ENCODE measurements around the gene POLR2I.

The POLR2I gene

DNA sequence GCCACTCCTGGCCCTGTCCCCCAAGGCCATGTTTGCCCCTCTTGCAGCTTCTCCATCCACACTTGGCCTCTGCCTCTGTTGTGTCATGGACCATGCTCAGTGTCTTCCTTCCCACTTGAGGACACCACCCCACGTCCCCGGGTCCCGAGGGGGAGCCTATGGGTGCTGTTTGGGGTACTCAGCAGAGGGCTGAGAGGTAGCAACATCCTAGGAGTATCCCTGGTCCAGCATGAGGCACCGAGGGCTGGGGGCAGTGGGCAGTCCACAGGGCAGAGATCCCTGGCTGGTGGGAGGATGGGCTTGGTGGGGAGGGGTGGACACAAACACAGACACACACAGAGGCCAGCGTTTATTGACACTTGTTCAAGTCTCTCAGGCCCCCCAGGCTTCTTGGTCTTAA lies 35.9 kb upstream of the POLR2I start:
- Histone ChIP-seq H3K4me3 (no peak overlapping the region), H3K9me3 (ENCODE audit: low read depth, low read length) (no peaks in the 10 kb centered on the region), H3K9ac (ENCODE audit: insufficient read length) (no peak overlapping the region), H3K27ac (no peak overlapping the region), H3K36me3 (ENCODE audit: insufficient read depth, low read length) (peaks cover 29% of the 10 kb centered on the region)
- DNase-seq (ENCODE audit: low read depth, low spot score), result no peak
- TF ChIP-seq EZH2 (IDR thresholded peaks at IDR 0.05), result no peak
- no peak for TF ChIP-seq FOXP2 (optimal IDR thresholded peaks at IDR 0.05; ENCODE audit: control extremely low read depth, extremely low read length, insufficient read depth)
- TF ChIP-seq POLR2AphosphoS5 (IDR thresholded peaks at IDR 0.05; ENCODE audit: borderline replicate concordance, low read depth, low read length), result no peak

DNA sequence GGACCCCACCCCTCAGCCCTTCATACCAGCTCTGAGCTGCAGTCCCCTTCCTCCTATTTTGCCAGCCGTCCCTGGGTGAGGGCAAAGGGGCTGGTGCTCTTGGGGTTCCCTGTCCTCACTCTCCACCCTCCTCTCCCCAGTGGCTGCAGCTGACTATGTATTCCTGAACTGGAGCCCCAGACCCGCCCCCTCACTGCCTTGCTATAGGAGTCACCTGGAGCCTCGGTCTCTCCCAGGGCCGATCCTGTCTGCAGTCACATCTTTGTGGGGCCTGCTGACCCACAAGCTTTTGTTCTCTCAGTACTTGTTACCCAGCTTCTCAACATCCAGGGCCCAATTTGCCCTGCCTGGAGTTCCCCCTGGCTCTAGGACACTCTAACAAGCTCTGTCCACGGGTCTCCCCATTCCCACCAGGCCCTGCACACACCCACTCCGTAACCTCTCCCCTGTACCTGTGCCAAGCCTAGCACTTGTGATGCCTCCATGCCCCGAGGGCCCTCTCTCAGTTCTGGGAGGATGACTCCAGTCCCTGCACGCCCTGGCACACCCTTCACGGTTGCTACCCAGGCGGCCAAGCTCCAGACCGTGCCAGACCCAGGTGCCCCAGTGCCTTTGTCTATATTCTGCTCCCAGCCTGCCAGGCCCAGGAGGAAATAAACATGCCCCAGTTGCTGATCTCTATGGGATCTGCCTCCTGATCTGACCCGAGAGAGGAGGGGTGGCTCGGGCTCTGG lies 35.2 kb upstream of the POLR2I start:
- no peak overlapping the region for H3K4me3 ChIP-seq
- TF ChIP-seq FOXP2 (optimal IDR thresholded peaks at IDR 0.05; ENCODE audit: control extremely low read depth, extremely low read length, insufficient read depth), result no peak
- no peak for TF ChIP-seq POLR2AphosphoS5 (IDR thresholded peaks at IDR 0.05; ENCODE audit: borderline replicate concordance, low read depth, low read length)
- no peak for TF ChIP-seq EZH2 (IDR thresholded peaks at IDR 0.05)
- H3K9ac ChIP-seq (ENCODE audit: insufficient read length), result no peak overlapping the region
- no peak overlapping the region for H3K27ac ChIP-seq
- no peak for DNase-seq (ENCODE audit: low read depth, low spot score)
- no peaks in the 10 kb centered on the region for H3K9me3 ChIP-seq (ENCODE audit: low read depth, low read length)
- H3K36me3 ChIP-seq (ENCODE audit: insufficient read depth, low read length), result peaks cover 34% of the 10 kb centered on the region

DNA sequence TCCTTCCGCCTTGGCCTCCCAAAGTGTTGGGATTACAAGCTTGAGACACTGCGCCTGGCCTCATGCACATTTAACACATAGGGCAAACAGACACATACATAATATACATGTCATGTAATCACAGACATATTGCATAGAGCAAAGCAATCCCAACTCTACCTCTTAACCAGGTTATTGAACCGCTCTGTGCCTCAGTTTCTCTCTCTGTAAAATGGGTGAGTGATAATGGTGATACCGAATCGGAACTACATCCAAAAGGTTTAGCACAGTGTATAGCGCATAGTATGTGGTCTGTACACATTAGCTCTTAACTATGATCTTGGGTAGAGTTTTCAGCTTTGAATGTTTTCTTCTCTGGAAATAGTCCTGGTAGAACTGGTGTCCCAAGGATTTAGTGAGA lies 29.9 kb upstream of the POLR2I start:
- DNase-seq (ENCODE audit: low read depth, low spot score), result no peak
- Histone ChIP-seq H3K4me3 (no peak overlapping the region), H3K9ac (ENCODE audit: insufficient read length) (no peak overlapping the region), H3K27ac (no peak overlapping the region), H3K36me3 (ENCODE audit: insufficient read depth, low read length) (peaks cover 48% of the 10 kb centered on the region), H3K9me3 (ENCODE audit: low read depth, low read length) (no peaks in the 10 kb centered on the region)
- TF ChIP-seq FOXP2 (optimal IDR thresholded peaks at IDR 0.05; ENCODE audit: control extremely low read depth, extremely low read length, insufficient read depth) (no peak), POLR2AphosphoS5 (IDR thresholded peaks at IDR 0.05; ENCODE audit: borderline replicate concordance, low read depth, low read length) (no peak), EZH2 (IDR thresholded peaks at IDR 0.05) (no peak)

DNA sequence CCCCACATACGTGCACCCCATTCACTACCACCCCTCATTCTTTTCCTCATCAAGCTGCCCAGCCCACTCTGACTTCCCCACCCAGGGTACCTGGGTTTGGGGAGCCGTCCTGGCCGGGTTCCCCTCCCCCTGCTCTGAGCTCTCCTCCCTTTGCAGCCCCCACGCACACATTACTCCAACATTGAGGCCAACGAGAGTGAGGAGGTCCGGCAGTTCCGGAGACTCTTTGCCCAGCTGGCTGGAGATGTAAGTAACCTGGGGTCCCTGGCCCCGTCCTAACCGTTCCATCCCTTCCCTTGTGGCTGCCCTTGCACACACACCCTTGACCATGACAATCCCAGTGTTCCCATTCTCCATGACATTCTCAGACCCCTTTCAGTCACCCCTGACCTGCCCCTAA lies 27.8 kb upstream of the POLR2I start:
- H3K36me3 ChIP-seq (ENCODE audit: insufficient read depth, low read length), result peaks cover 40% of the 10 kb centered on the region
- no peak overlapping the region for H3K9ac ChIP-seq (ENCODE audit: insufficient read length)
- H3K27ac ChIP-seq, result no peak overlapping the region
- no peak overlapping the region for H3K4me3 ChIP-seq
- TF ChIP-seq POLR2AphosphoS5 (IDR thresholded peaks at IDR 0.05; ENCODE audit: borderline replicate concordance, low read depth, low read length), result no peak
- TF ChIP-seq FOXP2 (optimal IDR thresholded peaks at IDR 0.05; ENCODE audit: control extremely low read depth, extremely low read length, insufficient read depth), result no peak
- TF ChIP-seq EZH2 (IDR thresholded peaks at IDR 0.05), result no peak
- no peak for DNase-seq (ENCODE audit: low read depth, low spot score)
- H3K9me3 ChIP-seq (ENCODE audit: low read depth, low read length), result no peaks in the 10 kb centered on the region

DNA sequence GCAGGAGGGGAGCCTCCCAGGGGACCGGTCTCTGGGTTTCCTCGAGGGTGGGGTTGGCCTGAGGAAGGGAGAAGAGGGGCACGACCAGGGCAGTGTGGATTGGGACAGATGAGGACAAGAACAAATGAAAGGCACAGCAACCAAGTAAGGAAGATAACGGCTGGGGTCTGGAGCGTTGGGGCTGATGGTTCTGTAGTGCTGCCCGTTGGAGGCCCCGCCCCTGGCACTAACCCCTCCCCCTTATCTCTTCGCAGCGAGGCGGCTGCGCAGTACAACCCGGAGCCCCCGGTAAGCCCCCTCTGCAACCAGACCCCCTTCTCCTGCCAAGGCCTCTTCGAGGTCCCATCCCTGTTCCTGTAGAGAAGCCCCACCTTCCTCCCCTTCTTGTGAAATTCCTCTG lies 27.4 kb upstream of the POLR2I start:
- Histone ChIP-seq H3K4me3 (no peak overlapping the region), H3K36me3 (ENCODE audit: insufficient read depth, low read length) (peaks cover 38% of the 10 kb centered on the region), H3K9me3 (ENCODE audit: low read depth, low read length) (no peaks in the 10 kb centered on the region), H3K9ac (ENCODE audit: insufficient read length) (no peak overlapping the region), H3K27ac (no peak overlapping the region)
- no peak for DNase-seq (ENCODE audit: low read depth, low spot score)
- TF ChIP-seq FOXP2 (optimal IDR thresholded peaks at IDR 0.05; ENCODE audit: control extremely low read depth, extremely low read length, insufficient read depth) (no peak), EZH2 (IDR thresholded peaks at IDR 0.05) (no peak), POLR2AphosphoS5 (IDR thresholded peaks at IDR 0.05; ENCODE audit: borderline replicate concordance, low read depth, low read length) (no peak)

DNA sequence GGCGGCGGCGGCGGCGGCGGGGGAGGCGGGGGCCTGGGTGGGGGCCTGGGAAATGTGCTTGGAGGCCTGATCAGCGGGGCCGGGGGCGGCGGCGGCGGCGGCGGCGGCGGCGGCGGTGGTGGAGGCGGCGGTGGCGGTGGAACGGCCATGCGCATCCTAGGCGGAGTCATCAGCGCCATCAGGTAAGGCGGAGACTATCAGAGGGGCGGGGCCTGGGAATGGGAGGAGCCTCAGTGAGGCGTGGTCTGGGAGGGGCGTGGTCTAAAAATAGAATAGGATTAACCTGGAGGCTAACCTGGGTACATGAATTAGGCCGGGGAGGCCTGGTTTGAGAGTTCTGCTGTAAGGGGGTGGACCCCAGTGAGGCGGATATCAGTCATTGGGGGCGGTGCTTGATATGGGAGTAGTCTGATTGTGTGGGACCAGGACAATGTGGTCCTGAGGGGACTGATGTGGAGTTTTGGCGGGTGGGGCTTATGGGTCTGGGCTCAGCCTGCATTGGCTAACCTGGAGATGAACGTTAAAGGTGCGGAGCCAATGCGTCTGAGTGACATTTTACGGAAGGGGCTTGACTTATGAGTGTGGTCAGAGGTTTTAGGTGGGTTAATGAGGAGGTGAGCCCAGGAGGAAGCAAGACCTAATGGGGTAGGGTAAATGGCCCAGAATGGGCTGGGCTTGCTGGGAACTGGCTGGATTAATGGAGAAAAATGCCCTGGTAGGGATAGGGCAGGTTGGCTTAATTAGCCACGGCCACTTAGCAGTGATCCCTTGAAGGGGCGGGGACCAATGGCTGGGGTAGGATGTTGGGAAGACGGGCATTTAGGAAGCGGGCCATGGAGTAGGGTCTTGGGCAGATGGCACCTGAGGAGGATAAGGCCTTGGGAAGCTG lies 26.6 kb upstream of the POLR2I start:
- H3K36me3 ChIP-seq (ENCODE audit: insufficient read depth, low read length), result peaks cover 30% of the 10 kb centered on the region
- no peaks in the 10 kb centered on the region for H3K9me3 ChIP-seq (ENCODE audit: low read depth, low read length)
- TF ChIP-seq EZH2 (IDR thresholded peaks at IDR 0.05), result no peak
- TF ChIP-seq FOXP2 (optimal IDR thresholded peaks at IDR 0.05; ENCODE audit: control extremely low read depth, extremely low read length, insufficient read depth), result no peak
- no peak for TF ChIP-seq POLR2AphosphoS5 (IDR thresholded peaks at IDR 0.05; ENCODE audit: borderline replicate concordance, low read depth, low read length)
- H3K4me3 ChIP-seq, result peak overlapping the region; percentile 88
- no peak for DNase-seq (ENCODE audit: low read depth, low spot score)
- H3K27ac ChIP-seq, result no peak overlapping the region
- no peak overlapping the region for H3K9ac ChIP-seq (ENCODE audit: insufficient read length)

DNA sequence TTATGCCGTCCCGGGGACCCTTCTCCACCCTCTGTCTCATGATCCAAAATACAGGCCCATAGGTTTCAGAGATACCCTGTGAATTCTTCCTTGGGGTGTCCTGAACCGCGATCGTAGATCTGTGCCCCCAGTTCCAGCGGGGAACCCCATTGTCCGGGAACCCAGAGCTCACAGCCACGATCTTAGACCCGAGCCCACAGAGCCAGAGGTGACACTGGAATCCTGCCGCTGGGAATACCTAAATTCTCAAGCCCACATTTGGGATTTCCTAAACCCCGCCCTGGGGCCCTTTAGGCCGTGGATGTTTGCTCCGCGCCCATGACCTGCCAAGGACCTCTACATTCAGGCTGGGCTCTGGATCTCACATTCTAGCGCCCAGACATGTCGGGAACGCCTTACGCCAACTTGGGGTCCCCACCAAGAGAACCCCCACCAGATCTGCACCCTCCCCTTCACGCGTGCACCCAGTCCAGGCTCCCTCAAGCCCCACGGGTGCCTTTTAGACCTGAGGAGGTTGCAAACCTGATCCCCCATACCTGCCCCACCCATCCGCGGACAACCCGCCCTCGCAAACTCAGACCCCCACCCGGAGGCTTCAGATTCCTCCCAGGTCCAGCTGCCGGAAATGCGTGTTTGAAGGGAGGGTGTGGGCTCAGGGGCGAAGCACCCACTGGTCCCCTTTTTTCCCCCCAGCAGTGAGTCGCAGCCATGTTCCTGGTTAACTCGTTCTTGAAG lies 25.8 kb upstream of the POLR2I start:
- no peak for DNase-seq (ENCODE audit: low read depth, low spot score)
- no peak for TF ChIP-seq EZH2 (IDR thresholded peaks at IDR 0.05)
- no peak for TF ChIP-seq FOXP2 (optimal IDR thresholded peaks at IDR 0.05; ENCODE audit: control extremely low read depth, extremely low read length, insufficient read depth)
- TF ChIP-seq POLR2AphosphoS5 (IDR thresholded peaks at IDR 0.05; ENCODE audit: borderline replicate concordance, low read depth, low read length), result no peak
- peak overlapping the region; percentile 87 for H3K9ac ChIP-seq (ENCODE audit: insufficient read length)
- no peaks in the 10 kb centered on the region for H3K9me3 ChIP-seq (ENCODE audit: low read depth, low read length)
- H3K36me3 ChIP-seq (ENCODE audit: insufficient read depth, low read length), result peaks cover 22% of the 10 kb centered on the region
- peak overlapping the region; percentile 88 for H3K4me3 ChIP-seq
- peak overlapping the region; percentile 76; the same call in 1 of the 2 replicates for H3K27ac ChIP-seq
